GM18507 (cell line): ENCODE measurements around the gene MFSD2A.
A peak's percentile ranks its signal among the peaks of the same experiment; 100 is the strongest.
"Not testable (repeated sequence)": the region's sequence is repeated elsewhere in the genome, so short reads cannot be mapped to it uniquely, and the experiment has no call there.

ENCODE experiments used
- DNase-seq: peaks from one replicate; pipeline ENCODE4 v3.0.0; 2011; ENCODE audit warnings: low read depth; ENCODE audit not compliant: insufficient read length; ENCODE audit errors: extremely low spot score
- FAIRE-seq: peaks from 2 replicates; lab custom pipeline; 2011; peaks lifted over from hg19 to GRCh38; lab: Jason Lieb, UNC

MFSD2A gene

DNA sequence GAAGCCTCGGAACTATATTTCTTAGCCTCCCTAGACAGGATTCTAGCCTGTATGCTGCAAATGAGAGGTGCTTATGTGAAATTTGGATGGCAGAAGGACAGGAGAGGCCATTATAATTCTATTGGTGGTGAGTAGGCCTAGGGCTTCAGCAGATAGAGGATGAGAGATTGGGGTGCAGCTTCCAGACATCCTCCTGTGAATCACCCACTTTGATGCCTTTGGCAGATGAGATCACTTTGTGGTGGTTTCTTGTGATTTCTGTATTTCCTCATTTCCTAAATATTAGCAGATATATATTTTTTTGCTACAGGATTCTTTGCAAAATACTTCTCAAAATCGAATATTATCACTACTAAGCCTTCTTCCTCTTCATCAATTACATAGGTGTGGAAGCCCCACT lies 37.3 kb downstream of the MFSD2A start:
- no peak for DNase-seq
- no peak for FAIRE-seq

DNA sequence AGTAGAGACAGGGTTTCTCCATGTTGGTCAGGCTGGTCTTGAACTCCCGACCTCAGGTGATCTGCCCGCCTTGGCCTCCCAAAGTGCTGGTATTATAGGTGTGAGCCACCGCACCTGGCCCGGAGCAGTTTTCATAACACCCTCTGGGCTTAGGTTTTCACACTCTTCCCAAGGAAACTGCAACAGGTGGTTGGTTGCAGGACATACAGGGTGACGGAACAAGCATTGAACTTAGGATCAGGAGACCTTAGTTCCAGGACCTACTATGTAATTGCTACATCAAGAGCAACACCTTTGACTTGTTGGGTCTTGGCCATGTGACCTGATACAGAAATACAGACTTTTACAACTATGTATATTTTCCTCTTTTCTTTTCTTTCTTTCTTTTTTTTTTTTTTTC lies 37.9 kb downstream of the MFSD2A start:
- DNase-seq (no peak), FAIRE-seq (no peak)

DNA sequence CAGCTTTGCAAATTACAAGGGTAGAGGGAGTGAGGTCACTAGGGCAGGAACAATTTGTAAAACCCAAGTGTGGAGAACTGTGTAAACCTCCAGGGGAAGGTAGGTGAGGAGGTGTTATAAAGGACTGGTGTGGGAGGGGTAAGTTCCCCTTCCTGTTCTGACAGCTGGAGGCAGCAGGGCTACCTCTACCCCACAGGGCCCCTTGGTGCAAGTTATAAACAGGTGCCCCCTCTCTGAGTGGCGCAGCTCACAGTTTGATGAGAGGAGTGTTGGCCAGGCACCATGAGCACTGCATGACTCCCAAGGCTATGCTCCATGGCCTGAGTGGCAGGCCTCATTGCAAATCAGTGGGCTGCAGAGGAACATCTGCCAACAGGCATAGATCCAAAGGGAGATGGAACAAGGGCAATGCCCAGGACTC lies 41.0 kb downstream of the MFSD2A start:
- DNase-seq = peak; percentile 51
- peak; percentile 91 for FAIRE-seq

DNA sequence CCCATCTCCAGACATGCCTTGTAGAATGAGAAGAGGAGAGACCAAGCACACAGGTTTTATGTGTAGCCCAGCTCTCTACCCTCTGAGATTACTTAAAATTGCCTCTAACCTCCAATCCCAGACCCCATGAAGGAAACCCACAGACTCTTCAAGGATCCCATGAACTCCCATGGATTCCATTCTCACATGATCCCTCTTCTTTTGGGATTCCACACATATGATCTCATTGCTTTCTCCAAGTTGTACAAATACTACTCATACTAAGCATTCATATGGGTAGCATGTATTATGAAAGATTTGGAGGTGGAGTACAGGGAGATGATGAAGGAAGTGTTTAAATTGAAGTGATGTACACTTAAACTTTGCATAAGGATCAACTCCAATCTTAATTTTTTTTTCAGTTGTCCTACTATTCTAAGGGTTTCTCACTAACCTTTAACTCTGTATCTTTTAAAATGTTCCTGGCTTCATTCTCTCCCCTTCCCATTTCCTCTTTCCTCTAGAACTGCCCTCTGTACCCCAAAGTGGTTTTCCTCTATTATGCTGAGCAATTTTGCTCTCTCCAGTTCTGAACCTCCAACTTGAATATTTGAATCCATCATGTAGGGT lies 41.6 kb downstream of the MFSD2A start:
- no peak for FAIRE-seq
- DNase-seq = no peak

DNA sequence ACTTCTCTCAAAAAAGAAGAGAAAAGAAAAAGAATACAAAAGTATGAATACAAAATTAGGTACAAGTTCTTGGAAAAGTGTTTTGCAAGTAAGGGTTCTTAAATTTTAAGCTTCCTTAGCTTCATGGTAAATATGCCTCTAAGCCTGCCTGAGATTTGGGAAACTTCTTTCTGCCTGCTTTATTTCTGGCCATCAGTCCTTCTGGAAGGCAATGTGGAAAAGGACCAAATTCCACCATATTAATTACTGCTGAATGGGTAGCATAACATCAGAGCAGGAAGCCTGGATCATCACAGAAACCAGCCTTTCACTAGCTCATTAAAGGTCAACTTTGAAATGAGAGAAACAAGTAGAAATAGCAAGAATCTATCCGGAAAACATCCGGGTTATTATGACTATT lies 46.5 kb downstream of the MFSD2A start:
- DNase-seq = no peak

DNA sequence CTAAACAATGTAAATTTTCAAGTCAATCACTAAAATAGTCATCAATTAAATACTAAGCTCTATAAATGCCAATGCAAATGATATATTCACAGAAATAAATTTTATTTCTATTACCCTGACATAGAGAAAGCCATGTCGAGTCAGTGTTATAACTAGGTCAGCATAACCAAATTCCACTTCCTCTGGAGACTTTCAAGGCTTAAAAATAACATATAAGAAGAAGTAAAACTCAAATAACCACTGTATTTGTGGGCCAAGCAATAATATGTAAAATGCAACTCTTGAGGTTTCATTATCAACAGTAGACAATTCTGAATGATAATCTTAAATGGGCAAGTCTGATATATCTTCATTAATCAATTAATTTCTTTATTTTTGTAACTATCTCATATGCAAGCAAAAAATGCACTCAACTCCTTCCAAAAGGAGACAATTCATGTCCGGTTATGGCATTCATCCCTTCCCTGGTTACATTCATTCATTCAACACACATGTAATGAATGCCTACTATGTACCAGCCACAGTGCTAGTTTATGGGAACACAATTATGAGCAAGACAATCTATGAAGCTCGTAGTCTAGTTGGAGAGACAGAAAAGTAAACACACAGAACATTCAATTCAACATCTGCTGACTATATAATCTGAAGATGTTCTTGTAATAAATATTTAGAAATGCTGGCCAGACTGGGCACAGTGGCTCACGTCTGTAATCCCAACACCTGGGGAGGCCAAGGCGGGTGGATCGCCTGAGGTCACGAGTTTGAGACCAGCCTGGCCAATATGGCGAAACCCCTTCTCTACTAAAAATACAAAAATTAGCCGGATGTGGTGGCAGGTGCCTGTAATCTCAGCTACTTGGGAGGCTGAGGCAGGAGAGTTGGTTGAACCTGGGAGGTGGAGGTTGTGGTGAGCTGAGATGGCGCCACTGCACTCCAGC lies 48.5 kb downstream of the MFSD2A start:
- DNase-seq = peak; percentile 36
- FAIRE-seq = peak; percentile 83

More for the DNA sequence above, 46.5 kb downstream of the MFSD2A start:
- FAIRE-seq = no peak

DNA sequence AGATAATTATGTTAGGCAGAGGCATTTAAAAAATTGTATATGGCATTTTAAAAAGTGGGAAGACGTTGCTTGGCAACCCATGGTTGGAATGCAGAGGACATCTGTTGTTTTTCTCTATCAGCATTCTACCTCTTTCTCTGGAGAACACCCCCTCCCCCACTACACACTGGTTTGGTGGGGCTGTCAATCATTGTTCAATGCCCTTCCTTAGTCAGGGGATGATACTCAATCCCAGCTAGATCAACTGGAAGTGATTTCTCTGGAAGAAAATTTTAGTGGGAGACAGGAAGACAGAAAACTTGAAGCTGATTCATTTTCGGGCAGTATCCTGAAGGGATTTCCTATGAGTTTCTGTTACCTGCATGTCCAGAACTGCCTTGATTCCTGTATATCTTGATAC lies 49.9 kb downstream of the MFSD2A start:
- no peak for FAIRE-seq

DNA sequence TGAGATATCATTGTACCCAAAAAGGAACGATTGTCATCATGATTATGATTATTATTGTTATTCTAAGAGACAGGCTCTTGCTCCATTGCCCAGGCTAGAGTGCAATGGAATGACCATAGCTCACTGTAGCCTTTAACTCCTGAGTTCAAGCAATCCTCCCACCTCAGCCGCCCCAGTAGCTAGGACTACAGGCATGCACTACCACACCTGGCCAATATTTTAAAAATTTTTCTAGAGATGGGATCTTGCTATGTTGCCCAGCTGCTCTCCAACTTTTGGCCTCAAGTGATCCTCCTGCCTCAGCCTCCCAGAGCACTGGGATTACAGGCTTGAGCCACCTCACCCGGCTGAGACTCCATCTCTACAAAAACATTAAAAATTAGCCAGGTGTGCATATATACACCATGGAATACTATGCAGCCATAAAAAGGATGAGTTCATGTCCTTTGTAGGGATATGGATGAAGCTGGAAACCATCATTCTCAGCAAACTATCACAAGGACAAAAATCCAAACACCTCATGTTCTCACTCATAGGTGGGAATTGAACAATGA lies 52.6 kb downstream of the MFSD2A start:
- not testable (repeated sequence) for DNase-seq, FAIRE-seq

More for the DNA sequence above, 49.9 kb downstream of the MFSD2A start:
- no peak for DNase-seq

DNA sequence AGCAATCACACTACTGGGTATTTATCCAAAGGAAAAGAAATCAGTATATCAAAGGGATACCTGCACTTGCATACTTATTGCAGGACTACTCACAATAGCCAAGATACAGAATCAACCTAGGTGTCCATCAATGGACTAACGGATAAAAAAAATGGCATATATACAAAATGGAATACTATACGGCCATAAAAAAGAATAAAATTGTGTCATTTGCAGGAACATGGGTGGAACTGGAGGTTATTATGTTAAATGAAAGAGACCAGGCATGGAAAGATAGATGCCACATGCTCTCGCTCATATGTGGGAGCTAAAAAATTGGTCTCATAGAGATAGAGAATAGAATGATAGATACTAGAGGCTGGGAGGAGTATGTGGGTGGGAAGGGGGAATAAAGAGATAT lies 56.3 kb downstream of the MFSD2A start:
- FAIRE-seq (no peak), DNase-seq (no peak)

DNA sequence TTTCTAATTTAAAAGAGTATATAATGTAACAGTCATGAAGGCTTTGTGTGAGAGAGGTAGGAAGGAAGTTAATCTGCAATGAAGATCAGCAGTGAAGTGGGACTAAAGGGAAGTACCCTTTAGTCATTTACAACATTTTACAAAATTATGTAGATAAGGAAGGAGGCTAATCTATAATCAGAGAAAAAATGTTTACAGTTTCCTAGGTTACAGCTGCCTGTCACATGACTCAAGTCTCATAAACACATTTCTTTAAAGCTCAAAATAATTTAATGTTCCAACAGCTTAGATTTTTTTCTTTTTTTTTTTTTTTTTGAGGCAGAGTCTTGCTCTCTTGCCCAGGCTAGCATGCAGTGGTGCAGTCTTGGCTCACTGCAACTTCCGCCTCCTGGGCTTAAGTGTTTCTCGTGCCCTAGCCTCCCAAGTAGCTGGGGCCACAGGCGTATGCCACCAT lies 59.3 kb downstream of the MFSD2A start:
- no peak for FAIRE-seq

DNA sequence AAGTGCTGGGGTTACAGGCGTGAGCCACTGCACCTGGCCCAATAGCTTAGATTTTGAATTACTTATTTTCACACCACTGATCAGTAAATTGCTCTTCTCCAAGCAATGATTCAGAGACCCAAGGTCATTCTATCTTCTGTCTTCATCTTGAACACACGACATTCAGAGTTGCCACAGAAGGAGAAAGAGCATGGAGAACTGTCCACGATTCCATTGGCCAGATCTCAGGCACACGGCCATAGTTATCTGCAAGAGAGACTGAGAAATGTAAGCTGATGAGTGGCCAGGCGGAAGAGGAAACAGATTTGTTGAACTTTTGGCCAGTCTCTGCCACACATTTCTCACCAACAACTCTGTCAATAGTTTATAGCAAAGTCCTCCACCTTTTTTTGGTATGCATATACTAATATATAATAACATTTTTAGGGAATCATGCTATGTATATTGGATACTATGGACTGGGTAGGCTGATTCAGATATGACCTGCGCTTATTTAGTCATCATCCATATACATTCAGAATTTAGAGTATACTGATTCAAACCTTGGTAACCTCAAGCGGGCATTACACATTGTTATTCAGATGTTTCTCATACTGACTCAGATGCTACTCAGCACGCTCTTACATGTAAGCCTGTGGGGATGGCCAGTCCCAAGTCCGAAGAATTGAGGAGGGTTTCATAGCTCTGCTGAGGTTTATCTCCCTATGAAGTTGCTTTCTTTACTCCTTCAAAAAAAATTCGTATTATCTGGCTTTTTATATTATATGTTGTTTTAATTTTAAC lies 60.1 kb downstream of the MFSD2A start:
- FAIRE-seq (no peak), DNase-seq (no peak)

More for the DNA sequence above, 59.3 kb downstream of the MFSD2A start:
- no peak for DNase-seq

DNA sequence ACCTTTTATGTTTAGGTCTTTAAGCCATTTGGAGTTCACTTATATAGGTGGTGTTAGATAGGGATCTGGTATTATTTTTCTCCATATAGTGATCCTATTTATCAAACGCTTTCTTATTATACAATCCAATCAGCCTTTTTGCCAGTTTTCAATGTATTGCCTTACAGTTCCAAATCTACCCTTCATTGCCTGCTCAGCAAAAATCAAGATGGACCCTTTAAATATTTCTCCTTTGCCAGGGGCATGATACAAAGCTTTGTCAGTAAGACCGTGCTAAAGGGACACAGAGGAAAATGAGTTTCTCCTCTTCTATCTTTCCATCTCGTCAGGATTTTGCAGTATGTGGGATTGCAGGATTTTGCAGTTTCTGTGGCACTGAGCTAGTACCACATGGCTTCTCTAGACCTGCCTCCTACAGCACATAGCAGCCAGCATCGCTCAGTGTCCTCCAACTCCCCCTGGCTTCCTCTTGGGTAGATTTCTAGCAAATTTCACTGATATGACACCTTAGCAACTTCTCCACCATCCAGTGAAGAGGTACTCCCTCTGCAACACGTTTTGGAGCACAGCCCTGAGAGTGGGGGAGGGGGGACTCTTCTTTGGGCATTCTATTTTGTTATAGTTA lies 63.1 kb downstream of the MFSD2A start:
- FAIRE-seq (peak; percentile 21), DNase-seq (no peak)
